Dermis microvascular lymphatic vessel endothelial cell (primary cell): ENCODE measurements around the gene BRI3BP. TPM values are rescaled to one million over a fixed set of nuclear protein-coding genes. Genes with fewer than 3 reads are reported as not detected.

Source experiments
- DNase-seq, 2 donors: peaks; one replicate each; pipeline versions ENCODE4 v3.0.0 to v3.0.0-alpha.2; 2010; ENCODE audit warnings: low read depth in 2 of 2
- total RNA-seq: library from RNA; depleted of rRNA; stranded (reverse); fragments of >200 nt; gene quantifications from 2 replicates; pipeline ENCODE4 v1.2.1, GENCODE V29; 2014

The BRI3BP gene, protein sequence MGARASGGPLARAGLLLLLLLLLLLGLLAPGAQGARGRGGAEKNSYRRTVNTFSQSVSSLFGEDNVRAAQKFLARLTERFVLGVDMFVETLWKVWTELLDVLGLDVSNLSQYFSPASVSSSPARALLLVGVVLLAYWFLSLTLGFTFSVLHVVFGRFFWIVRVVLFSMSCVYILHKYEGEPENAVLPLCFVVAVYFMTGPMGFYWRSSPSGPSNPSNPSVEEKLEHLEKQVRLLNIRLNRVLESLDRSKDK
- 2.8 and 4.6 TPM in 2 replicates for total RNA-seq

DNA sequence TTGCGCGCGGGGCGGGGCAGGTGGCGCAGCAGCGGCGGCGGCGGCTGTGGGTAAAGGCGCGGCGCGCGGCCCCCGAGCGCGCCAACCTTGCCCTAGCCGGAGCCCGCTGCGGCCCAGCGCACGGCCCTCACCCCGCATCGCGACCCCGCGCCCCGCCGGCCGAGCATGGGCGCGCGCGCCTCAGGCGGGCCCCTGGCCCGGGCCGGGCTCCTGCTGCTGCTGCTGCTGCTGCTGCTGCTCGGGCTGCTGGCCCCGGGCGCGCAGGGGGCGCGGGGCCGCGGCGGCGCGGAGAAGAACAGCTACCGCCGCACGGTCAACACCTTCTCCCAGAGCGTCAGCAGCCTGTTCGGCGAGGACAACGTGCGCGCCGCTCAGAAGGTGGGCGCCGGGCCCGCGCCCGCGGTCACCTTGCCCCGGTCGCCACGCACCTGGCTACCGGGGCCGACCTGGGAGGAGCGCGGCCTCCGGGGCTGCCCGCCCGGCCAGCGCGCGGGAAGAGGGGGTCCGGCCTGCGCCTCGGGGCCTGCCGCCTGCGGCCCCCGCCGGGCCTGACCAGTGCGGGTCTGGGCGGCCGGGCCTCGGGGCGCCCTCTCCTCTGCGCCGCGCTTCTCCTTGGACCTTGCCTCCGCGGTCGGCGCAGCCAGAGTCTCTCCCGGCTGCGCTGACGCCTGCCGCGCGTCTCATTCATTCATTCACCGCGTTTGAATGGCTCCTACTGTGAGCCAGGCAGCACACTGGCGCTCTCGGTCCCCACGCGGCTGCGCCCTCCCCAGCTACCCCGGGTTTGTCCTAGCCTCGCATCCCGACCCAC lies at the start of gene BRI3BP:
BRI3BP (plus strand) TSS at position 20 of the 811 bp plus-strand sequence; CDS start at position 166, 146 bp downstream.
- DNase-seq, result peak in 1 of 2 donors; percentile 60

DNA sequence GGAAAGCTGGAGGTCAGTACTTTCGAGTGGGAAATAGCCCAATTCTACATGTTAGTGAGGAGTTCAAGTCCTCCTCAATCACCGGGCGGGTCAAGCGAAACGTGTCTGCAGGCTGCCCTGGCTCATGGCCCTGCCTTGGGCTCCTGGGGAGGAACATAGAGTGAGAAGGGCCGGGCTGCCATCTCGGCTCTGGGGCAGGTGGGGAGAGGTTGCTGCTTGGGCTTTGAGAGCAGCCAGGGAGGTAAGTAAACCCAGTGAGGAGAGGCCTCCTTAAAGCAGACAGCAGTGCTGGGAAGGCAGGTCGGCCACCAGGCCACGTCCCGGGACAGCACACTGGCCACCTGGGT lies 47.0 kb upstream of the BRI3BP start:
- no peak for DNase-seq

DNA sequence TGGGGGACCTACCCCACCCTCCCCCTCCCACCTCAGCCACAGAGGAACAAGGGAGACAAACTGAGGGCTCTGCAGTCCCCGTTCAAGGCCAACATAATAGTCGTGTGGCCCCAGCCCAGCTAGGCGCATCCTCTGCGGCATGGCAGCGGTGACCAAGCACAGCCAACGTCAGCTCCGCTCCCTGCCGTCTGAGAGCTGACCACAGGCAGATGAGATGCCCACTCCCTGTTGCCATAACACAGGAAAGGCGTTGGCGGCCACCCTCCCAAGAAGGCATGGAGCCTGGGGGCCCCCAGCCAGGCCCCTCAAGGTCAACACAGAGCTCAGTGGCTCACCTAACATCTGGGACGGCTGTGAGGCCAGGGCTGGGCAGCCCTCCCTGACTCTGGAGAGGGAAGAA lies 46.4 kb upstream of the BRI3BP start:
- DNase-seq, result no peak

DNA sequence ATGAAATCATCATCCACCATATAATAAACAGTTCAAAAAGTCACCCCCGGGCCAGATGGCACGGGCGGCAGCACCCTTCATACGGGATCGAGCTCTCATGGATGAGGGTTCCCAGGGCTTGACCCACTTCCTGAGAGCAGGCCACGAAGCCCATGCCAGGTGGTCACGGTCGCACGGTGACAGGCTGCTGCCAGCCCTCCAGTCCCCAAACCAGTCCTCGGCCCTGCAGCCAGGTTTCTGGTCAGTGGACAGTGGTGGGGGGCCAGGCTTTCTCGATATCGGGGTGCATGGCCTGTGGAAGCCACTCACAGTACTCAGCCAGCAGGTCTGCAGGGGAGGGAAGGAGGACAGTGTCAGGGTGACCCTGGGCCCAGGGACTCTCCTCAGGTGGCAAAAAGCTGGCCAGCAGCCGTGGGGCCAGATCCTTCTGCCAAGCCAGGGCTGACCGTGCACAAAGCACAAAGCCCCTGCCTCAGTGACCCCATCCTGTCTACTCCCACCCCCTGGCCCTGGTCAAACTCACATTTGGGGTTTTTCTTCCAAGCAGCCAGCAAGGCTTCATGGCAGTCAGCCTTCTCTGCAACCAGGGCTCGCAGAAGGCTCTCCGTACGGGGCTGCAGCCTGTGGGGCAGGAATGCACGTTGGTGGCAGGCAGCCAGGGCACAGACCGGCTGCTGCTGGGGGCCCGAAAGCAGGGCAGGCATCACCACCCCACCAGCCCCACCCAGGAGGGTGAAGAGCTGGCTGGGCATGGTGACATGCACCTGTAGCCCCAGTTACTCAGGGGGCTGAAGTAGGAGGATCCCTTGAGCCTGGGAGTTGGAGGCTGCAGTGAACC lies 45.7 kb upstream of the BRI3BP start:
- no peak for DNase-seq

DNA sequence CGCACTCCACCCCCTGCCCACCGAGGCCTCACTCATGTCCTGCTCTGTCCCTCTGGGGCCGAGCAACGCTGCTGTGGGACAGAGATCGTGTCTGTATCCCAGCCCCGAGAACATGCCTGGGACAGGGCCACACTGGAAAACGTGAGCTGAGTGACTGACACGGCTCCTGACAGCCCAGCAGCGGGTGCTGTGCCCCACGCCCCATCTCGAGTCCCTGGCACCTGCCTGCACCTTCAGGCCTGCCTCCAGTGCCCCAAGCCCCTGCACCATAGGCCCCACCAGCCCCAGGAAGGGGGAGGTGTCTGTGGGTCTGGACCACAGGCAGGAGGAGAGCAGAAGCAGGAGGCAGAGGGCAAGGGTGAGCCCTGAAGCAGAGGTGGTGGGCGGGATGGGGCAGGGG lies 44.4 kb upstream of the BRI3BP start:
- no peak for DNase-seq

DNA sequence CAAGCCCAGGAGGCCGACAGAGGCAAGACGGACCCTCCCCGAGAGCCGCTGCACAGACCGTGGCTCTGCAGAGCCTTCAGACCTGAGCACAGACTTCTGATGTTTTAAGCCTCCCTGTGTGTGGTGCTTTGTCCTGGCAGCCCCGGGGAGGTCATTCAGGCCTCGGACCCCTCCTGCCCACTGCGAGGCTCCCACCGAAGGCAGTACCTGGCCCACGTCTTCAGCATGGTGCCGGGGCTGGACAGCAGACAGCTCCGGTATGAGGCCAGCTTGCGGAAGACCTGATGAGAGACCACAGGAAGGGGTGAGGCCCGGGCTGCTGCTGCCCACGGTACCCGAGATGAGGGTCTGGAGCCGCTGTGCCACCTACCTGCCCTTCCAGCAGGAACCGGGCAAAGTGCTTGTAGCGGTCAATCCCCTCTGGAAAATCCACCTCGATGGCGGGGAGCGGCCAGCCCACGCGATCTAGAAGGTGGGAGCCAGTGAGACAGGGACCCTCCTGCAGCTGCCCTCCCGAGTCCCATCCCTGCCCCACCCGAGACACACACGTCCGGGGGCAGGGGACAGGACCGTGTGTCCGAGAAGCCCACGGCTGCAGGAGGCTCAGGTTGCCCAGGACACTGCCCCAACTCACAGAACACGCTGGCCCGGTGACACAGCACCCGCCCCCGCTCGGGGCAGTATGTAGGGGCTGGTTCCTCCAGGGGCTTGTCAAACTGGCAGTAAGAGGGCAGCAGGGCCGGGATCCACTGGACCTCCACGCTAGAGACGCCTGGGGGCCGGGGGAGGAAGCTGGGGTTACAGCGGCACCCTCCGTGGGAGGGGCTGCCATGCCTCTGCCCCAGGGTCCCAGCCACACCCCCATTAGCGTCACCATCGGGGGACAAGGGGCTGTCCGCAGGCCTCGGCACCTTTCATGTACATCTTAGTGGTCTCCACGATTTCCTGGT lies 43.4 kb upstream of the BRI3BP start:
- DNase-seq, result no peak

DNA sequence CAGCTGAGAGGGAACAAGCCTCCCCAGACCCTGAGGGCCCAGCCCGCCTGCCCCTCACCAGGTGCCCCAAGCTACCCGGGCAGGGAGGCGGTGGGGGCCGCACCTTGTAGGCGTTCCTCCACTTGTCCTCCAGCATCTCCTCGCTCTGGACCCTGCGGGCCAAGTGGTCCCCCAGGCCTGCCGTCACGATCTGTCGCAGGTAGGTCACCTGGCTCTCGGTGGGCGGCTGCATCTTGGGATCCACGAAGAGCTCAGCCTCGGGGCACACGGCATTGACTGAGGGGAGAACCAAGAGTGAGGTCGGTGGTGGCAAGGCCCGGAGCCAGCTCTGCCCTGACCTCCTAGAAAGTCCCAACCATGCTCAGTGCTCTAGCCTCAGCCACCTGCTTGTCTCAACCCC lies 41.1 kb upstream of the BRI3BP start:
- DNase-seq, result no peak

DNA sequence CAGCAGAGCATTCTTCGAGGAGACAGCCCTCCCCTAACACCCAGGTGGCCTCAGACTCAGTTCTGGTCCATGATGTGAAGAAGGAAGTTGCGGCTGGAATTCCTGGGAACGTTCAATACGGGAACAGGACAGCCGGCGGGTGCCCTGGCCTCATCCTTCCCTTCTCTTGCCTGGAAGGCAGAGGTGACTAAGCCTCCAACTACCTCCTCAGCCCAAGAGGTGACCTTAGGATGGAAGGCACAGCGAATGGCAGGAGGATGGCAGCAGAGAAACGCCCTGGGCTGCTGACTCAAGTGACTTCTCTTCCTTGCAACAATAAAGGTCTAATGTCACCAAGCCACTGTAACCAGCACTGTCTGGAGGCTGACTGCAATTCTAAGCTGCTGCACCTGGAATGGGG lies 40.6 kb upstream of the BRI3BP start:
- DNase-seq, result no peak

DNA sequence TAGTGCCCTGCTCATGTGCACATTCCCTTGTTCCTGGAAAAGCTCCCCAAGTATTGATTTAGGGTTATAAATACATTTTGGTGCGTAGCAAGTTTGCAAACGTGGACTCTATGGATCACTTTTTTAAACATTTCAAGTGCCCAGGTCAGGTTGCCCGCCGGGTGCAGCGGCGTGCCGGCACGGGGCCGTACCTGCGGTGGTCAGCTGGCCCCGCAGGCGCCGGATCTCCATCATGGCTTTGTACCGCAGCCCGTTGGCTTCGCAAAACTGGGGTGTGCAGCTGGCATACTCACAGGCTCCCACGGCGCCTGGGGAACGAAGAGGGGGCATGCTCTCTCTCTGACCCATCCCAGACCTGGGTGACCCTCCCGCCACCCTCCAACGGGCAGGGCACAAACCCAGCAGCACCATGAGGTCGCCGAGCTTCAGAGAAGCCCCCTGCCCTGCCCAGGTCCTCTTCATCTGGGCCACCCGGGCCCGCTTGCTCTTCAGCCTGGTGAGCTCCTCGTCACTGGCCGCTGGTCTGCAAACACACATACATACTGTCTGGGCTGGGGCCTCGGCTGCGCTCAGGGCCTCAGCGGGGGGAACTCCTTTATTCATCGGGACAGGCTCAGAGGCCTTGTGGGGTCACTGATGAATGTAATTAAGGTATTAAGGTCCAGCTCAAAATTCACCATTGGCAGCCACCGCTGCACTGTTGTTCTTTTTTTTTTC lies 39.6 kb upstream of the BRI3BP start:
- DNase-seq, result no peak

DNA sequence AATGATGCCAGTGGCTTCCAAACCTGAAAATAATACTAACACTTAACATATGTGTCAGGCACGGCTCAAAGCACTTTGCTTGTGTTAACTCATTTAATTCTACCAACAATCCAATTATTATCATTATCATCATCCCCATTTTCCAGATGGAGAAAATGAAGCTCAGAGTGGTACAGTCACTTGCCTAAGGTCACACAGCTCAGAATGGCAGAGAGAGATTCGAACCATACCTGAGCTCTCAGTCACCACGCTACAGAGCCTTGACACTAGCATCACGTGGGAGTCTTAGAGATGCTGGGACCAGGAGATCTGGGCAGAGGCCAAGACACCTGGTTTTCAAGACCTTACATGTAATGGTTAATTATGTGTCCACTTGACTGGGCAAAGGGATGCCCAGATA lies 38.7 kb upstream of the BRI3BP start:
- DNase-seq, result no peak

DNA sequence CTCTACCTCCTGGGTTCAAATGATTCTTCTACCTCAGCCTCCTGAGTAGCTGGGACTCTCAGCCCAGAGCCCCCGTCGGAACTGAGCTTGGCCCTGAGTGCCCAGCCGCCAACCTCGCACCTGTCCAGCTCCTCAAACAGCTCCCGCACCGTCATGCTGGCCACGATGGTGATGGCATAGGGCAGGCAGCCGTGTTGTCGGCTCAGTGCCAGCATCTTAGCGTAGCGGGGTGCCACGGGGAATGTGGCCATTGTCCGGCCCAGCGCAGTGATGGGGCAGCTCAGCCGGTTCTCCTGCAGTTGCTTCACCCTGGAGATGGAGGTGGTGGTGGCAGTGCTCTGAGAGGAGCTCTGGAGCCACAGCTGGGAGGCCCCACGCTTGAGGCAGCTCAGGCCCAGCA lies 36.9 kb upstream of the BRI3BP start:
- DNase-seq, result no peak

DNA sequence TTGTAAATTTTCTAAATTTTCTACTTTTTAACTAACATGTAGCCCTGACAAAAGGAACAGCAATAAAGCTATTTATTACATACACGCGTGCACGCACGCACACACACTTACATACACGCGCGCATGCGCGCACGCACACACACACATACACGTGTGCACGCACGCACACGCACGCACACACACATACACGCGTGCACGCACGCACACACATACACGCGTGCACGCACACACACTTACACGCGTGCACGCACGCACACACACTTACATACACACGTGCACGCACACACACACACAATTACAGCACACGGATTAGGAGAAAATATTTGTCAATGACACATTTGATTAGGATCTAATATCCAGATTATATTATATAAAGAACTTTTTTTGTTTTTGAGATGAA lies 32.4 kb upstream of the BRI3BP start:
- no peak for DNase-seq

DNA sequence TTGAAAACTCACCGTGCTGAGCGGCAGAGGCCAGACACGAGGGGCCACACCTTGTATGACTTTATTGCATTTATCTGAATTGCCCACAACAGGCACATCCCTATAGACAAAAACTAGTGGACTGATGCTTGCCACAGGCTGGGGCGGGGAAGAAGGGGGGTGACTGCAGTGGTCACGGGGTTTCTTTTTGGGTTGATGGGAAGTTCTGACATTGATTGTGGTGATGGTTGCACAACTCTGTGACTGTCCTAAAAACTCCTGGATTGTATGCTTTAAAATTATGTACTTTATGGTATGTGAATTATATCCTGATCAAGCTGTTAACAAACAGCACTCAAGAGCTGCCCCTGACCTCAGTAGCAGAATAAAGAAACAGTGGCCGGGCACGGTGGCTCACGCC lies 30.2 kb upstream of the BRI3BP start:
- no peak for DNase-seq

DNA sequence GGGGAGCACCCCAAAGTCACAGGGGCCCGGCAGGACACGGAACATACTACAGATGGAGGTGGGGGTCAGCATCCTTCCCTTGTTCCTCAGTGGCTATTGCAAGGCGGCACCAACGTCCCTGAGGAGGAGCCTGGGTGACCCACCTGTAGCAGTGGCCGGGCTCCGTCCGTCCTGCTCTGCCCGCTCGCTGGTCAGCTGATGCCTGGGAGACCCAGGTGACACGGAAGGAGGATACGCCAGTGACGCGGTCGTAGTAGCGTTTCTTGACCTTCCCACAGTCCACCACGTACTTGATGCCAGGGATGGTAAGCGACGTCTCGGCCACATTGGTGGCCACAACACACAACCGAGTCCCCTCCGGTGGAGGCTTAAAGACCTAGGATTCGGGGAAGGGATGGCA lies 29.2 kb upstream of the BRI3BP start:
- no peak for DNase-seq

DNA sequence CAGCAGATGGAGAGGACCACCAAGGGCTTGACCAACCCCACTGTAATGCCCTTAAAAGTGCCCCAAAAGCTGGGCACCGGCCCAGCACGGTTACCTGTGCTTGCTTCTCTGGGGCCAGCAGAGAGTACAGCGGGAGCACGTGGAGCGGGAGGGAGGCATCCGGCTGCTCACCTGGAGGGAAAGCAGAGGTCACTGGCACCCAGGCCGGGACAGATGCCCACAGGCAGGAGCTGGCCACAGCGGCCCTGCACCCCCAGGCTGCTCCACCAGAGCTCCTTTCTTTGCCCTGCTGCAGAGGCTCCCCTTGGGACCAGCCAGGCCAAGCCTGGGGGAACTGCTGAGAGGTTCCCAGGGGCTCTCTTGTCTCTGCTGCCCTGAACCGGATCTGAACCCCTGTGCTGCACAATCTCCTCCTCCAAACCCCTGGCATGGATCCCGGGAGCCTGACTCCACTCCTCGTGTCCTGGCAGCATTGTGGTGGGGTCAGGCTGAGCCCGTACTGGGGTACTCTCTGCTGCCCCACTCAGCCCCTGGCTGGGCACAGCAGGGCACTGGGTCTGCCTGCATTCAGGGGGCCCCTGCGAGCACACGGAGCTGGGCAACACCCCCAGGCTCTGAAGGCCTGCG lies 28.5 kb upstream of the BRI3BP start:
- DNase-seq, result no peak

DNA sequence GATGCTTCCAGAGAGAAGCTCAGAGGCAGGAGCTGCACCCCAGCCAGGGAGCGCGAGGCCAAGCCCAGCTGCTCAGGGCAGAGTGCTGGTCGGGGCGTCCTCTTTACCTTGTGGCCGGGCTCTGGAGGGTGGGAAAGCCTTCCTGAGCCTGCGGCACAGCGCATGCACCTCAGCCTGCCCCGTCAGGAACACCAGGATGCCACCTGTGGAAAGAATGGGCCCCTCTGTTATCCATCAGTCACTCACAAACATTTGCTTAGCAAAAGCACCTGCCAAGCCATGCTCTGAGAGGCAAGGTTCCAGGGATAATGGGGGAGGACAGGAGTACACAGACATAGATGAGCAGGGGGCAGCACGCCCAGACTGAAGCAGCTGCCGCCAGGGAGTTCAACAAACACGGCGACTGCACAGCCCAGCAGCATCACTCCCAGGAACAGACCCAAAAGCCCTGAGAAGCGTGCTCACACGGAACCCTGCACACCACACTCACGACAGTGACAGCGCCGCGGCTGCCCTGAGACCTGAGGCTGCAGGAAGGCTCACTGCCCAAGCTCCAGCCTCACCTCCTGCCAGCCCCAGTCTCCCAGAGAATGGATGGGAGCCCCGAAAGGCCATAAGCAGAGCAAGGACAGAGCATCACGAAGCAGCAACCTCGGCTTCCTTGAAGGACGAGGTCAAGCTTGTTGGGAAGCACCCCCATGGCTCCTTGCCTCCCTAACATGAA lies 26.3 kb upstream of the BRI3BP start:
- no peak for DNase-seq

DNA sequence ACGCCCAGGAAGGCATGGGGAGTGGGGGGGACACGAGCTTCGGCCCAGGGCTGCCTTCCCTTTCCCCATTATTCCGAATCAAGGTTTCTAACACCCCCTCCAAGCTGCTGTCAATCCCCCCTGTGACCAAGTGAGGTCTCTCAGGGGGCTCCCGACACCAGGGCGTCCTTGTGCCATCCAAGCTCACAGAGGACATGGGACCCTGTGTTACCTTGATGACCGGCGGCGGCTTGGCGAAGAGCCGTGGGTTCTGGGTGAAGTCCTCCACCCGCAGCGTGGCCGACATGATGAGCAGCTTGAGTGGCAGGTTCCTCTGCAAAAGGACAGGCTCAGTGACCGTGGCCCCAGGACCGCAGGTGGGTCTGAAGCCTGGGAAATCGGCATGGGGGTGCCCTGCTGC lies 24.8 kb upstream of the BRI3BP start:
- no peak for DNase-seq

DNA sequence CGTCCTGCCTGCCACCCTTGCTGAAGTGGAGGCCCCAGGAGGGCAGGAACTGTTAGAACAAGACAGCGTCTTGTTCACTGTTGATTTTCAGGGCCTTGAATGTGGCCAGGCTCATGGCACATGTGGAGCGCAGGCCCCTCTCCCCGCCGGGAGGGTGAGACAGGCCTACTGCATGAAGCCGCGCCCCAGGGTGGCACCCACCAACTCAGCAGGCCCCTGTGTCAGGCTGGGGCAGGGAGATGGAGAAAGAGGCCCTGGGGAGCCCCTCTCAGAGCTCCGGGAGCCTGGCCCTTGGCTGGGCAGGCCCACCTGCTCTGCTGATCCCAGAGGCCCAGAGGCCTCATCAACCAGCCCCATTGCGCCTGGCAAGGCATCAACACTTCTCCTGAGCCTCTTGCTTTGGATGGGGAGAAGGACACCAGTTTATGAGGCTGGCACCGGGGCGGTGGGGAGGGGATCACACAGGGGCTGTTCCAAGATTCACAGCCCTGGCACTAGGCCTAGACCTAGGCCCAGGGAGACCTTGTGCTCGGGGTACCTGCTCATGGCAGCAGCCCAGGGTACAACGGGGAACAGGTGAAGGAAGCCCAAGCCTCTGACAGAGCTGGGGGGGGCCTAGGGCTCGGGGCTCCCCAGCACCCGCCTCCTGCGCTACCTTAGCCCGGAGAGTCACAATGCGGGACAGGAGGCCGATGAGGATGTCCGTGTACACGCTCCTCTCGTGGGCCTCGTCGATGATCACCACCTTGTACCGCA lies 22.6 kb upstream of the BRI3BP start:
- no peak for DNase-seq

DNA sequence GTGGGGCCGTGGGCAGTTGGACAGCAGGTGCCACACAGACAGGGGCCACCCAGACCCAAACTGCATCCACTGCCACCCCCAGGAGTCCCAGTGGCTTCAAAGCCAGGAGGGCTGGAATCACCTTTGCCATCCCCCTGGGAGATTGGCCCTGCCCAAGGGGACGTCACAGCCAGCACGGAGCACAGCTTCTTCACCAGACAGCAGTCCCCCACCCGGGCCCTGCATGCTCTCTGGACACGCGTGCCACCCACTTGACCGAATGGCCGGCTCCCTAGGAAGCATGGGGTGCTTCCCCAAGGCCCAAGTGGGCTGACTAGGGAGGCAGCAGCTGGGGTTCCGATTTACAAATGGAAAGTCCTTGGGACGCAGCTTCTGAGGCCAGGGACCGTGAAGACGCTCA lies 21.8 kb upstream of the BRI3BP start:
- DNase-seq, result no peak
